Measurements from ENCODE around the gene HPCAL1. TPM values are rescaled to one million over a fixed set of nuclear protein-coding genes. Genes with fewer than 3 reads are reported as not detected.

The HPCAL1 gene
- total and polyA plus RNA-seq, 2 of the 4 experiments (the other 2 are of a cell fraction) = 8.2 to 33.7 TPM

- no TSS peak for BruUV-seq (replicated peaks)
- in situ Hi-C loops (cut with MboI; ENCODE audit: low sequenced_read_pairs) = no loop called here
- intact Hi-C loops (cut with micrococcal nuclease) = no loop called here
These were observed 74.5 kb downstream of the HPCAL1 start for GRCh38 chr2:10377052-10377746.

More at GRCh38 chr2:10377052-10377746, 74.5 kb downstream of the HPCAL1 start:
- POLR2A ChIA-PET (ENCODE audit: unreplicated experiment) = no interaction called here
- H3K9ac ChIP-seq (ENCODE audit: low read depth, low read length) = no peak overlapping the region
- no peaks in the 10 kb centered on the region for H3K9me3 ChIP-seq (ENCODE audit: control insufficient read depth, insufficient read depth, low read length)
- no peaks in the 10 kb centered on the region for H3K9me1 ChIP-seq (ENCODE audit: insufficient read depth, low read length)
- no peak overlapping the region for H2AFZ ChIP-seq (replicated peaks; ENCODE audit: low read length, poor library complexity)
- H3K27me3 ChIP-seq (ENCODE audit: control insufficient read depth, insufficient read depth, low read length) = no peaks in the 10 kb centered on the region
- H3K4me1 ChIP-seq (ENCODE audit: control insufficient read depth, insufficient read depth, low read length) = peaks cover 5% of the 10 kb centered on the region; the same call in 1 of the 2 replicates
- no peak overlapping the region for H4K8ac ChIP-seq (ENCODE audit: low read depth in 2 of 2, low read length in 2 of 2)
- H2AK9ac ChIP-seq (replicated peaks; ENCODE audit: low read depth, low read length, poor library complexity) = no peak overlapping the region
- no peak overlapping the region for H3K23ac ChIP-seq (ENCODE audit: low read depth, low read length)
- peaks cover 2 to 20% of the 10 kb centered on the region in 2 experiments; a peak in 1 of 4 replicates for H3K79me1 ChIP-seq (ENCODE audit: low read depth in 1 of 2, low read length in 2 of 2)
- no peak overlapping the region for H3K27ac ChIP-seq (ENCODE audit: insufficient read depth, low read length)
- H3K4me3 ChIP-seq (ENCODE audit: insufficient read depth, low read depth, low read length) = no peak overlapping the region
- H3K4me2 ChIP-seq (ENCODE audit: low read depth, low read length) = no peak overlapping the region
- H2BK120ac ChIP-seq (ENCODE audit: low read depth, low read length) = no peak overlapping the region
- H2BK20ac ChIP-seq (ENCODE audit: low read depth, low read length) = no peak overlapping the region
- no peak for TF ChIP-seq MAFK (IDR thresholded peaks at IDR 0.05; ENCODE audit: low read depth, low read length)
- TF ChIP-seq MAZ (IDR thresholded peaks at IDR 0.05; ENCODE audit: borderline replicate concordance, low read depth, low read length) = no peak
- no peak for TF ChIP-seq MXI1 (IDR thresholded peaks at IDR 0.05; ENCODE audit: borderline replicate concordance, low read depth, low read length)
- no peak for TF ChIP-seq POLR2A (IDR thresholded peaks at IDR 0.05; ENCODE audit: low read depth, low read length)
- no peak for TF ChIP-seq CEBPB (IDR thresholded peaks at IDR 0.05; ENCODE audit: low read depth, low read length)
- no peak for TF ChIP-seq CTCF (conservative IDR thresholded peaks at IDR 0.05; ENCODE audit: low read depth, low read length)
- no peak for TF ChIP-seq SMC3 (IDR thresholded peaks at IDR 0.05; ENCODE audit: low read depth, low read length)
- TF ChIP-seq FOS (IDR thresholded peaks at IDR 0.05; ENCODE audit: low read depth, low read length) = no peak
- no peak for TF ChIP-seq ELK1 (IDR thresholded peaks at IDR 0.05; ENCODE audit: borderline replicate concordance, low read depth, low read length)
- TF ChIP-seq BHLHE40 (IDR thresholded peaks at IDR 0.05; ENCODE audit: low read depth, low read length) = no peak
- no peak for TF ChIP-seq RFX5 (IDR thresholded peaks at IDR 0.05; ENCODE audit: low read depth, low read length)
- TF ChIP-seq USF2 (IDR thresholded peaks at IDR 0.05; ENCODE audit: low read depth, low read length) = no peak
- no peak for TF ChIP-seq CHD1 (IDR thresholded peaks at IDR 0.05; ENCODE audit: low read depth, low read length)
- TF ChIP-seq RAD21 (IDR thresholded peaks at IDR 0.05; ENCODE audit: low read length) = no peak
- no peak overlapping the region for H3K56ac ChIP-seq (ENCODE audit: extremely low read depth, insufficient read depth, low read length)
- H2BK5ac ChIP-seq (ENCODE audit: low read depth, low read length, poor library complexity, severe bottlenecking) = no peak overlapping the region
- no peak overlapping the region for H4K5ac ChIP-seq (ENCODE audit: low read depth, low read length)
- dilution Hi-C loops (cut with HindIII; ENCODE audit: low sequenced_read_pairs, unreplicated experiment) = no loop called here
- no peak overlapping the region for H3K18ac ChIP-seq (ENCODE audit: low read depth, low read length)
- no peak overlapping the region for H3K4ac ChIP-seq (ENCODE audit: low read depth, low read length)
- no peak overlapping the region for H2AK5ac ChIP-seq (ENCODE audit: low read depth, low read length)
- no peak overlapping the region for H3K14ac ChIP-seq (replicated peaks; ENCODE audit: low read depth, low read length)
- CTCF ChIA-PET = no interaction called here
- no peak overlapping the region for H2BK15ac ChIP-seq (ENCODE audit: low read depth, low read length)
- no peak for DNase-seq
- H4K91ac ChIP-seq (ENCODE audit: insufficient read depth, low read depth, low read length) = no peak overlapping the region
- no peaks in the 10 kb centered on the region; the same call in 1 of the 2 replicates for H3K36me3 ChIP-seq (ENCODE audit: control insufficient read depth, insufficient read depth, low read length)
- H4K20me1 ChIP-seq (ENCODE audit: insufficient read depth, low read length) = peaks cover 24% of the 10 kb centered on the region
- ATAC-seq (ENCODE audit: low read depth) = no peak
- WGBS, 2 experiments (ENCODE audit: extremely low coverage in 2 of 2, insufficient read length in 1 of 2) = 91% methylated on average over 8 of the region's 21 CpGs; no CpG with 5 or more reads in 1 of the 2 experiments
